Skeletal muscle cell (primary cell): ENCODE measurements around the gene ABCF3.

Source experiments
- DNase-seq: peaks from one replicate; pipeline ENCODE4 v3.0.0-alpha.2; 2010; ENCODE audit warnings: low read depth
- H3K4me3 ChIP-seq: 2 replicates; pipeline ENCODE4 v1.5.1; 2011; ENCODE audit warnings: low read depth, mild to moderate bottlenecking, control low read depth, low read length, moderate library complexity

ABCF3 gene

DNA sequence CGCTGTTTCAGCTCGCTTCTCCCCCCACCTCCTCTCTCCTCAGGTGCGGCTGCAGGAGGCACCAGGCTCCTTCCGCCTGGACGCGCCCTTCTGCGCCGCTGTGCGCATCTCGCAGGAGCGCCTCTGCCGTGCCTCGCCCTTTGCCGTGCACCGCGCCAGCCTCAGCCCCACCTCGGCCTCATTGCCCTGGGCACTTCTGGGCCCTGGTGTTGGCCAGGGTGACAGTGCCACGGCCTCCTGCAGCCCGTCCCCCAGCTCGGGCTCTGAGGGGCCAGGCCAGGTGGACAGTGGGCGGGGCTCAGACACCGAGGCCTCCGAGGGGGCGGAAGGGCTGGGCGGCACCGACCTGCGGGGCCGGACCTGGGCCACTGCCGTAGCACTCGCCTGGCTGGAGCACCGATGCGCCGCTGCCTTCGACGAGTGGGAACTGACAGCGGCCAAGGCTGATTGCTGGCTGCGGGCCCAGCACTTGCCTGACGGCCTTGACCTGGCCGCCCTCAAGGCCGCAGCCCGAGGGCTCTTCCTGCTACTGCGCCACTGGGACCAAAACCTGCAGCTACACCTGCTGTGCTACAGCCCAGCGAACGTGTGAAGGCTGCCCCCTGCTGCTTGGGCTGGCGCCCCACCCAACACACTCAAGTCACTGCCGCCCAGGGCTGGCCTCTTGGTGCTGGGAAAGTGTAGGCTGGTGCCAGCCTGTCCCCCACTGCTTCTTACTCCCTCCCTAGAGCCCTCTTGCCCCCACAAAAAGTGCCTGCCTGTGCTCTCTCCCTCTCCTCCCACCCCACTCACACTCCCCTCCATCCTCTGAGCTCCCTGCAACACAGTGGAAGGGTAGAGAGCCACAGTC, 55.7 kb downstream of the ABCF3 start:
- no peak for DNase-seq
- H3K4me3 ChIP-seq: no peak overlapping the region

GRCh38 chr3:184242297-184242685, 56.3 kb downstream of the ABCF3 start:
- no peak for DNase-seq
- no peak overlapping the region for H3K4me3 ChIP-seq
